HepG2 (cell line): ENCODE data around the gene TUBB4A. TPM values are rescaled to one million over a fixed set of nuclear protein-coding genes. Genes with fewer than 3 reads are reported as not detected.
A peak's percentile ranks its signal among the peaks of the same experiment; 100 is the strongest.

ENCODE experiments used
- FOXA1 ChIP-seq, 2 experiments: fragments of 450-650 bp in 1 of 2; sonication (generic) in 1 of 2; formaldehyde crosslinking in 1 of 2; IDR thresholded peaks; 2 replicates each; pipeline versions ENCODE4 v1.4.0 to v1.6.1; 2016 to 2020; ENCODE audit warnings: missing genetic modification reagents in 1 of 2
- FOXO1 ChIP-seq: sonication (generic); formaldehyde crosslinking; IDR thresholded peaks from 2 replicates; pipeline ENCODE4 v1.4.0; 2020; ENCODE audit warnings: missing genetic modification reagents
- MTA1 ChIP-seq: sonication (generic); formaldehyde crosslinking; IDR thresholded peaks from 2 replicates; pipeline ENCODE4 v1.4.0; 2020; ENCODE audit warnings: missing genetic modification reagents, mild to moderate bottlenecking, borderline replicate concordance
- PAXIP1 ChIP-seq: sonication (generic); formaldehyde crosslinking; conservative IDR thresholded peaks from 2 replicates; pipeline ENCODE4 v1.4.0; 2020; ENCODE audit warnings: mild to moderate bottlenecking, missing genetic modification reagents, moderate library complexity
- ZMYM3 ChIP-seq: sonication (generic); formaldehyde crosslinking; IDR thresholded peaks from 2 replicates; pipeline ENCODE4 v1.5.1; 2020; ENCODE audit warnings: mild to moderate bottlenecking, missing genetic modification reagents
- ZNF136 ChIP-seq: sonication (generic); formaldehyde crosslinking; IDR thresholded peaks from 2 replicates; pipeline ENCODE4 v1.8.1; 2022; ENCODE audit warnings: low read depth, mild to moderate bottlenecking, moderate library complexity, missing genetic modification reagents
- ZNF143 ChIP-seq: sonication (generic); formaldehyde crosslinking; IDR thresholded peaks from 2 replicates; pipeline ENCODE4 v1.4.0; 2020; ENCODE audit warnings: missing genetic modification reagents
- ZNF781 ChIP-seq: sonication (generic); formaldehyde crosslinking; IDR thresholded peaks from 2 replicates; pipeline ENCODE4 v1.5.1; 2020; ENCODE audit warnings: borderline replicate concordance, mild to moderate bottlenecking, missing genetic modification reagents; ENCODE audit errors: not compliant biosample characterization
- ZZZ3 ChIP-seq: sonication (generic); formaldehyde crosslinking; IDR thresholded peaks from 2 replicates; pipeline ENCODE4 v1.4.0; 2020; ENCODE audit warnings: missing genetic modification reagents, mild to moderate bottlenecking, borderline replicate concordance
- polyA plus RNA-seq, 8 experiments: library from polyadenylated mRNA; depleted of rRNA in 3 of 8; stranded (reverse) in 7 of 8; unstranded in 1 of 8; fragments of >200 nt; fragmentation: Illumina TruSeq in 4 of 8; extraction: Trizol in 4 of 8; gene quantifications; 2 replicates each; pipeline versions ENCODE4 v1.2.1 to v1.2.3, GENCODE V29; 2011 to 2016; ENCODE audit warnings: low read depth in 4 of 8, missing spikeins in 1 of 8, mixed read lengths in 1 of 8; ENCODE audit not compliant: insufficient read depth in 1 of 8
- total RNA-seq, 5 experiments: library from RNA; depleted of rRNA; stranded (reverse); fragments of >200 nt; fragmentation: Illumina TruSeq; extraction: Trizol; gene quantifications; 2 replicates each; pipeline ENCODE4 v1.2.3, GENCODE V29; 2016; ENCODE audit warnings: low read depth in 1 of 5
- TF ChIP-seq, protein P1 (sequence below): sonication (generic); formaldehyde crosslinking; IDR thresholded peaks from 2 replicates; pipeline ENCODE4 v1.5.0; 2020; ENCODE audit warnings: missing genetic modification reagents, mild to moderate bottlenecking, borderline replicate concordance

TUBB4A gene
- total and polyA plus RNA-seq, 2 of the 13 experiments (the other 11 are each of a cell fraction or from before 2014, with no cell fraction given), result not detected

DNA sequence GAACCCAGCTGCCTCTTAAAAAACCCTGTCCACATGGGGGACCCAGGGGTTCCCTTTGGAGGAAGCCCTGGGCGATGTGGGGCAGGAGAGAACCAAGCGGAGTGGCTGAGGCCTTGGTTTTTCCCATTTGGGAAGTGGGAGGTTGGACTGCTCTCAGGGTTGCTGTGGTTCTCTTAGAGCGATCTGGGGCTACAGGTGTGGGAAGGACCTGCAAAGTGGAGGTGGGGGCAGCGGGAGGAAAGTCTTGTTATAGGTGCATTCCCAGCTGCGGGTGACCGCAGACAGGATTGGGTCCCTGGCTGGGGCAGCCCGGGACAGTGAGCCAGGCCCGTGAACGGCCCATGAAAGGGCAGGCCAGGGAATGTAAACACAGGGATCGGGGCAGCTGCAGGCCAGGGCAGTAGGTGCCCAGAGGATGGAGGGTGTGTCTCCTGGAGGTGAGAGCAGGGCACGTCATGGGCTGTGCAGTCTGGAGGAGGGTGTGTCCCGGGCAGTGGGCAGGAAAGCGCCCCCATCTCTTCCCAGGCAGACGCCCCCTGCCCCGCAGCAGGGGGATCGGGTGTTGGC lies 43.3 kb downstream of the TUBB4A start (continued):
- TF ChIP-seq PAXIP1 (peak; percentile 23; the same call in 1 of the 2 replicates), FOXA1 (IDR thresholded peaks at IDR 0.05) (no peak), FOXA1 (CRISPR knock-in tag; IDR thresholded peaks at IDR 0.05) (peak; percentile 88), ZNF781 (CRISPR knock-in tag) (no peak), ZNF143 (CRISPR knock-in tag) (no peak), FOXO1 (CRISPR knock-in tag) (0 out of 2 replicates have a peak, but pooled peaks have one; percentile 13), ZMYM3 (CRISPR knock-in tag) (peak; percentile 90), ZZZ3 (CRISPR knock-in tag) (peak; percentile 51; the same call in 1 of the 2 replicates), MTA1 (no peak), ZNF136 (CRISPR knock-in tag) (no peak)
- TF ChIP-seq, protein P1, sequence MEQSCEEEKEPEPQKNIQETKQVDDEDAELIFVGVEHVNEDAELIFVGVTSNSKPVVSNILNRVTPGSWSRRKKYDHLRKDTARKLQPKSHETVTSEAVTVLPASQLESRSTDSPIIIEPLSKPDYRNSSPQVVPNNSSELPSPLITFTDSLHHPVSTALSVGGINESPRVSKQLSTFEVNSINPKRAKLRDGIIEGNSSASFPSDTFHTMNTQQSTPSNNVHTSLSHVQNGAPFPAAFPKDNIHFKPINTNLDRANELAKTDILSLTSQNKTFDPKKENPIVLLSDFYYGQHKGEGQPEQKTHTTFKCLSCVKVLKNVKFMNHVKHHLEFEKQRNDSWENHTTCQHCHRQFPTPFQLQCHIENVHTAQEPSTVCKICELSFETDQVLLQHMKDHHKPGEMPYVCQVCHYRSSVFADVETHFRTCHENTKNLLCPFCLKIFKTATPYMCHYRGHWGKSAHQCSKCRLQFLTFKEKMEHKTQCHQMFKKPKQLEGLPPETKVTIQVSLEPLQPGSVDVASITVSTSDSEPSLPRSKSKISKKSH (CRISPR knock-in tag), result no peak
